Jurkat, Clone E6-1 (cell line): Measurements from ENCODE around the gene MFSD2A.
"Not testable (repeated sequence)": the region's sequence is repeated elsewhere in the genome, so short reads cannot be mapped to it uniquely, and the experiment has no call there.

ENCODE experiments used
- DNase-seq: peaks from one replicate; pipeline ENCODE4 v3.0.0-alpha.2; 2011; ENCODE audit warnings: low read depth, low spot score
- H3K4me3 ChIP-seq: 2 replicates; pipeline ENCODE4 v1.5.1; 2011; ENCODE audit warnings: mild to moderate bottlenecking, low read length, control low read depth, moderate library complexity

Gene MFSD2A

DNA sequence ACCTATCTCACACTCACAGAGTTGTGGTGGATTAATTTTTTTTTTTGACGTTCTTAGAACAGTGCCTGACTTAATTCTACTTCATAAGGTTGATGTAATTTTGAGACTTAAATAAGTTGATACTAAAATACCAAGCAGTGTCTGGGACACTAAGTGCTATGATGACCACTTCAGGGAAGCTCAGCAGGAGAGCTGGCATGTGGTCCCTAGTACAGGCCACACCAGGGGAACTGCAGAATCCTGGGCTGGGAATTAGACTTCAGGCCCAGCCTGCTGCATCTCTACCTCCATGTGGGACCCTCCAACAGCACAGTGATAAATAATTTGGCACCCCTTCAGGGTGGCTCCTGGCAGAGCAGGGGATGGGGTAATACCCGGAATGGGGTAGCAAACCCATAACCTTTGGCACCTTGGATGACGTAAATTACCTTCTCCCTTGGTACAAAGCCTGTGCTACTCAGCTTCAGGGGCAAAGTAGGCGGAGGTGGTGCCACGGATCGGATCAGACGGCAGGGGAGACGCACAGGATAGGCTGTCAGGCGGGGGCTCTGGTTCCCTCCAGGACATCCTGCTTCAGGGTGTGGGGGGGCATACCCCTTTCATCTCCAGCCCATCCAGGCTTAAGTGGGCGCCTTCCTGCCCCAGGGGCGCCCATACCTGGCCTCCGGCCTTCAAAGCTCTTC is 4.8 kb downstream of the MFSD2A start:
- no peak for DNase-seq
- no peak overlapping the region for H3K4me3 ChIP-seq

DNA sequence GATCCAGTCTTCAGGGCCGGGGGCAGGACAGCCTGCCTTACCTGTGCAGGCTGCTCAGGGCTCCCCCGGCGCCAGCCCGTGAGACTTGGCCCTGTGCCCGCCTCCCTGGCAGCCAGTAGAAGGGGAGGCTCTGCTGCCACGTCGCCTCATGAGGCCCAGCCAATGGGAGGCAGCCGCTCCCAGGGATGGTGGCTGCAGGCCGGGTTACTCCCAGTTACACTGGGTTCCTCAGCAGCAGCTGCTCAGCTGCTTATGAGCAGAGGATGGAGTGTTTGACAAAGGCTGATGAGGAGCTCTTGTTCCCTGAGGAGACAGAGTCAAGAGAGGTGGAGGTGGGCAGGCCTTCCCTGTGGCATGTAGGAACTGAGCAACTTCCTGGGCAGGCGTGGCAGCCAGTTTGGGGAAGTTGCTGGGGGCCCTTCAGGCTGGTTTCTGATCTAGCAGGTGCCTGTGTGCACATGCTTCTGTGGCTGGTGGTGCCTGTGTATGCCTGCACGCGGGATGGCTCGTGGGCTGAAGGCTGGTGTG is 5.5 kb downstream of the MFSD2A start:
- peak; percentile 55 for DNase-seq
- peak overlapping the region; percentile 22 for H3K4me3 ChIP-seq

DNA sequence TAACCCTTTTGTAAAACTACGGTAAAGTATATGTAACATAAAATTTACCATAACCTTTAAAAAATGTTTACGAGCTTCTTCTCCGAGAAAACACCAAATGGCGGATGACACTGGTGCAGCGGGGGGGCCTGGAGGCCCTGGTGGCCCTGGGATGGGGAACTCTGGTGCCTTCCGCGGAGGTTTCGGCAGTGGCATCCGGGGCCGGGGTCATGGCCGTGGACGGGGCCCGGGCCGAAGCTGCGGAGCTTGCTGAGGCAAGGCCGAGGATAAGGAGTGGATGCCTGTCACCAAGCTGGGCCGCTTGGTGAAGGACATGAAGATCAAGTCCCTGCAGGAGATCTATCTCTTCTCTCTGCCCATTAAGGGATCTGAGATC is 7.5 kb downstream of the MFSD2A start:
- no peak for DNase-seq
- no peak overlapping the region for H3K4me3 ChIP-seq

DNA sequence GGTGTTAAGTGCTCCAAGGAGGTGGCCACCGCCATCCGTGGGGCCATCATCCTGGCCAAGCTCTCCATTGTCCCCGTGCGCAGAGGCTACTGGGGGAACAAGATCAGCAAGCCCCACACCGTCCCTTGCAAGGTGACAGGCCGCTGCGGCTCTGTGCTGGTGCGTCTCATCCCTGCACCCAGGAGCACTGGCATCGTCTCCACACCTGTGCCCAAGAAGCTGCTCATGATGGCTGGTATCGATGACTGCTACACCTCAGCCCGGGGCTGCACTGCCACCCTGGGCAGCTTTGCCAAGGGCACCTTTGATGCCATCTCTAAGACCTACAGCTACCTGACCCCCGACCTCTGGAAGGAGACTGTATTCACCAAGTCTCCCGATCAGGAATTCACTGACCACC is 8.0 kb downstream of the MFSD2A start:
- not testable (repeated sequence) for DNase-seq, H3K4me3 ChIP-seq

DNA sequence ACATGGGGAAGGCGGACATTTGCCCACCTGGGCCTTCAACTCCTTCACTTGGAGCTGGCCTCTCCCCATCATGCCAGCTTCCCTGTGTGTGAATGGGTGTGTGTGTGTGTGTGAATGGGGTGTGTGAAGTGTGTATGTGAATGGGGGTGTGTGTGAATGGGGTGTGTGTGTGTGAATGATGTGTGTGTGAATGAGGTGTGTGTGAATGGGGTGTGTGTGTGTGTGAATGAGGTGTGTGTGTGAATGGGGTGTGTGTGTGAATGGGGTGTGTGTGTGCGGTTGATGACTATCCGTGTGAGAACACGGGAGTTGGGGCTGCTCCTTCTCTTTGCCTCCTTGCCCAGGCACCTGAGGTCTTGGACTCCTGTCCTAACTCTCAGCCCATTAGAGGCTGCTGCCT is 9.6 kb downstream of the MFSD2A start:
- no peak overlapping the region for H3K4me3 ChIP-seq
- DNase-seq, result no peak

DNA sequence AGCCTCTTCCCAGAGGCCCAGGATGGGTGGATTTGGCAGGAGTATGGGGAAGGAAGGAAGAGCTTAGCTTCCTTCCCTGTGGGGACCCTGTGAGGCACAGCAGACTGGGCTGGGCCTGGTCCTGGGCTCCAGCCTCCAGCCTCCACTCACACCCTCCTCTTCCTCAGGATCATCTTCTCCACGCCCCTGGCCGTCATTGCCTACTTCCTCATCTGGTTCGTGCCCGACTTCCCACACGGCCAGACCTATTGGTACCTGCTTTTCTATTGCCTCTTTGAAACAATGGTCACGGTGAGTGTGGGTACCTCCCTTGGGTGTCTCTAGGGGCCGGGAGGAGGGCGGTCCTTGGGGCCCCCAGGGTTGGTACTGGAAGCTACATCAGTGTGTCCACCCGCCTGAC is 10.1 kb downstream of the MFSD2A start:
- no peak for DNase-seq
- no peak overlapping the region for H3K4me3 ChIP-seq

DNA sequence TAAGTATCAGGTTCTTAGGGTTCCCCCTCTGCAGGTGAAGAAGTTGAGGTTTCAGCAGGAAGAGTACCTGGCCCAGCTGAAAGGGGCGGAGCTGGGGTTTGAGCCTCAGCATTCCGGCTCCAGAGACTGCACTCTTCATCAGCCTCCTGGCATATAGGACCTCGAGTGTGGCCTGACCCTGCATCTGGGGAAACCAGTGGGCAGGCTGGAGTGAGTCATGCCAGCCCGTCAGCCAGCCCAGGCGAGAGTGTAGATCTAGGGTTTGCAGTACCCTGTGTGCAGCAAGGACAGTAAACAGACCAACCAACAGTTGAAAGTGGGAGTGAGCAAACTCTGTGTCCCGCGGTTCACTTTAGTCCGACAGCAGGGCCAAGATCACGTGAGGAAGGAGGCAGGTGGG is 14.1 kb downstream of the MFSD2A start:
- no peak overlapping the region for H3K4me3 ChIP-seq
- DNase-seq, result no peak

DNA sequence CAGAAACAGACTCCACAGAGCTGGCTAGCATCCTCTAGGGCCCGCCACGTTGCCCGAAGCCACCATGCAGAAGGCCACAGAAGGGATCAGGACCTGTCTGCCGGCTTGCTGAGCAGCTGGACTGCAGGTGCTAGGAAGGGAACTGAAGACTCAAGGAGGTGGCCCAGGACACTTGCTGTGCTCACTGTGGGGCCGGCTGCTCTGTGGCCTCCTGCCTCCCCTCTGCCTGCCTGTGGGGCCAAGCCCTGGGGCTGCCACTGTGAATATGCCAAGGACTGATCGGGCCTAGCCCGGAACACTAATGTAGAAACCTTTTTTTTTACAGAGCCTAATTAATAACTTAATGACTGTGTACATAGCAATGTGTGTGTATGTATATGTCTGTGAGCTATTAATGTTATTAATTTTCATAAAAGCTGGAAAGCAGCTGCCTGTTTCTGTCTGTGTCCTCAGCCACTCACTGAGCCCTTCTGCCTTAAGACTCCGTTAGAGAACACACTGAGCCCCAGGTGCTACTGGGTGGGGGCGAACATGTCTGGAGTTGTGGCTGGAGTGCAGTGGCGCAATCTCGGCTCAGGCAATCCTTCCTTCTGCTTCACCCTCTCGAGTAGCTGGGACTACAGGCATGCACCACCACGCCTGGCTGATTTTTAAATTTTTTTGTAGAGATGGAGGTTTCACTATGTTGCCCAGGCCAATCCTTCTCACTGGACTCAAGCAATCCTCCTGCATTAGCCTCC is 14.8 kb downstream of the MFSD2A start:
- H3K4me3 ChIP-seq, result no peak overlapping the region
- no peak for DNase-seq

DNA sequence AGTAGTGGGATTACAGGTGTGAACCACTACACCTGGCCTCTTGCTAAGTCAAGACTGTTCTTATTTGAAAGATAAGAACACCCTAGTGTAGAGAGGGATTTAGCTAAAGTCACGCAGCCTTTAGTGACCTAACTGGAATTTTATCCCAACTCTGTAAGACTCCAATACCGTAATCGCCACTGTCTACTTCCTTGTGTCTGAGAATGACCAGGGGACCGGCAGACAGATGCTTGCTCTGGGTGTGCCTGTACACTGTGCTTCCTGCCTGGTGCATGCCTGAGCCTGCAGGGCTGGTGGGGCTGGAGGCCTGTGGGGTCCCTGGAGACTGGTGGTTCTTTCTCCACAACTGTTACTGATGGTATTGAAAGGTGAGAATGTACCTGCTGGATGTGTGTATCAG is 15.3 kb downstream of the MFSD2A start:
- no peak overlapping the region for H3K4me3 ChIP-seq
- no peak for DNase-seq

DNA sequence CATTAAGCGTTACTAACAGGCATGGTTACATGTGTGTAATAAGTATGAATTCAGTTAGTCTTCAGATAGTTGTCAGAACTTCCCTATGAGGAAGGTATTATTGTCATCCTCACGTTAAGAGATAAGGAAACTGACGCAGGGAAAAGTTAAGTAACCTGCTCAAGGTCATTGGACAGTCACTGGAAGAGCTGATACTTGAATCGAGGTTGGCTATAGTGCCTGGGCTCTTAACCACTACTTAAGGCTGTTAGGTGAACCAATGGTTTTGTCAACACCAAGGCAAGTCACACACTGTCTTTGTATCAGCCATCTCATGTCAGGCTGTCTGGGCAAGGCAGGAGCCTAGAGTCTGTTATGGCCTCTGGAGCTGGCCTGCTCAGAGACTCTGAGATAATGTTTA is 16.2 kb downstream of the MFSD2A start:
- H3K4me3 ChIP-seq, result no peak overlapping the region
- DNase-seq, result no peak

DNA sequence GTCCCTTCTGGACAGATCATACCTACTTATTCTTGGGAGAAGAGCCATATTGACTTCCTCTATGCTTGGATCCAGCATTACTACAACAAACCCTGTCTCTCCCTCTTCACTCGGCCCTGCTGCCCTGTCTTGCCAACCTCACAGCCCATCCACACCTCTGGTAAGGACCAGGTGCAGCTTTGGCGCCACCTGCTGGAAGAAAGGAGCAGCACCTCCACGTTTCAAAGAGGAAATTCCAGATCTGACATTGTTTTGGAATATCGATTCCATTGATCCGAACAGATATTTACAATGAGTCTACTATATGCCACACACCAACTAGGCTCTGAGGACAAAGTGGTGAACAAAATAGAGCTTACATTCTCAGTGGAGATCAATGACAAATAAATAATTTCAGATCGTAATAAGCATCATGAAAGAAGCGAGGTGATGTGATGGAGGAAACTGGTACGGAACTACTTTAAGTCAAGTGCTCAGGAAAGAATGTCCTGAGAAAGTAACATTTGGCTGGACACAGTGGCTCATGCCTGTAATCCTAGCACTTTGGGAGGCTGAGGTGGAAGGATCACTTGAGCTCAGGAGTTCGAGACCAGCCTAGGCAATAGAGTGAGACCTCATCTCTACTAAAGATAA is 18.7 kb downstream of the MFSD2A start:
- DNase-seq, result peak; percentile 44
- no peak overlapping the region for H3K4me3 ChIP-seq

DNA sequence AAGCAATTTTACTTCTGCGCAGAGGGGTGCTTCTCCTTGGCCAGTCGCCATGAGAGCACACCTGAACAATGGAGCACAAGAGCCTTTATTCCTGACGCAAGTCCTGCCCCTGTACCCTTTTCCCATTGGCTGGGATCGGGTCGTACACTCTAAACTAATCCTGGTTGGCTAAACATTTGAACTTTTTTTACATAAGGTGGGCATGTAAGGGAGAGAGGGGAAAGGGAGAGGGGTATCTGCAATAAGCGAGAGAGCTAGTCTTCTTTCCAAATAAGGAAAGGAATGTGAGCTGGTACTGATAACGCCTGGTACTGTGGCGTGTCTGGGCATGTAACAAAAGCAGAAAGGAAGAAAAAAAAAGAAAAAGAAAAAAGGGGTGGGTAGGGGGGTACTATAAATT is 21.8 kb downstream of the MFSD2A start:
- no peak for DNase-seq
- H3K4me3 ChIP-seq, result no peak overlapping the region

DNA sequence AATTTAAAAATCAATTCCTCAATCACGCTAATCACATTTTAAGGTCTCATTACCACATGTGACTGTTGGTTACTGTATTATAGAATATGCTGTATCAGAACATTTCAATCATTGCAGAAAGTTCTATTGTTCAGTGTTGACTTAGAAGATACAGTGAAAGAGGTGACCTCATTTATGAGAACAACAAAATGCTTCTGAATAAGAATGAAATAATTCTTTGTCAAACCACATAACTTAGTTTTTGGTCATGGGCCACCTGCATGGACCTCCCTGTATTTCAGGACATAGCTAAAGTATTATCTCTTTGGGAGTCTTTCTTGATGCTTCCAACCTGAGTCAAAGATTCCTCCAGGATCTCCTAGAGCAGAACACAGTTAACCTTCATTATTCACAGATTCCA is 22.3 kb downstream of the MFSD2A start:
- no peak overlapping the region for H3K4me3 ChIP-seq
- DNase-seq, result no peak

DNA sequence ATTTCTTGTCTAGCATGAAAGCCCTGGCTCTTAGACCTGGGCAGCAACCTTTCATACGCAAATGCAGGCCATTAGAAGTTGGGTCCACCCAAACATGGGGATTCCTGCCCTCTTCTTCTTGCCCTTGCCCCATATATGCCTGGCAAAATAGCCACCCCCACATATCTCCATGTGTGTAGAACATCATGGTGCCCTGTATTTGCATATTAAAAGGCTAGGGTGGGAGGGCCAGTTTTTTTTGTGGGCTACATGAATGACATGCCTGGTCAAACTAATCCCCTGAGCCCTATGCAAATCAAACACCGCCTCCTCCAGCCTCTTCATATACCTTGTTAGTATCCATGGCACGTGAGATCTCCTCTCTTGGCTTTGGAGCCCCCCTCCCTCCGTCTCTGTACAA is 24.7 kb downstream of the MFSD2A start:
- DNase-seq, result no peak
- H3K4me3 ChIP-seq, result no peak overlapping the region

DNA sequence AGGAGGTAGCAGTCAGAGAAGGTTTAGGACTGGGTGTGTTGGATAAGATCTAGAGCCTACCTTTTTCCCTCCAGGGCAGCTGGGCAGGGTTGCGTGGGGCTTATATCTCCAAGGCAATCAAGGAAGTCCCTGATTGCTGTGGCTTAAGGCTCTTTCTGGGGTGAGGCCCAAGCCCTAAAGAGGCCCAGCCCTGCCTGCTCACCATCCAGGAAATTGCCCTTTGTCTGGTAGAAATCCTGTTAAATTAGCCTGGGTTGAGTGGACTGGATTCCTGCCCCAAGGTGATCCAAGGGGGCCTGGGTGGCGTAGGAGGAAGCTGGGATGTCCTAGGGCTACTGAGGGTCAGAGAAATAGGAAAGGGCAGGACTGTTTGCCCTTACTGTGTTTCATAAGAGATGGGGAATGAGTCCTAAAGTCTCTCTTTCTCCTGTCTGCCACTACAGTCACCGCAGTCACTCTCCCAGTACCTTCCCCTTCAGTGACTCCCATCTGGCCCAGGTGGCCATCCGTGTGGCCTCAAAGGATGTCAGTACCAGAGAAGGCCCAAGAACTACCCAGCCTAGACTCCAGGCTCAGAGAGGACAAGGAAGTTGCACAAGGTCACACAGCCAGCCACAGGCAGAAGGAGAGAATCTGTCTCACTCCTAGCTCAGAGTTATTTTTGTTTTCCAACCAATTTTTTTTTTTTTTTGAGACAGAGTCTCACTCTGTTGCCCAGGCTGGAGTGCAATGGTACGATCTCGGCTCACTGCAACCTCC is 25.8 kb downstream of the MFSD2A start:
- no peak for DNase-seq
- no peak overlapping the region for H3K4me3 ChIP-seq

DNA sequence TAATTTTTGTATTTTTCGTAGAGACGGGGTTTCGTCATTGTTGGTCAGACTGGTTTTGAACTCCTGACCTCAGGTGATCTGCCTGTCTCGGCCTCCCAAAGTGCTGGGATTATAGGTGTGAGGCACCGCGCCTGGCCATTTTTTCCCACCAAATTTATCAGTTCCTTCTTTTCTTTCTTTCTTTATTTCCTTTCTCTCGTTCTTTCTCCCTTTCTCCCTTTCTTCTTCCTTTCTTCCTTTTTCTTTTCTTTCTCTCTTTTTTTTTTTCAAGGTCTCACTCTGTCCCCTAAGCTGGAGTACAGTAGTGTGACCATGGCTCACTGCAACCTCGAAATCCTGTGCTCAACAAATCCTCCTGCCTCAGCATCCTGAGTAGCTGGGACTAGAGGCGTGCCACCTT is 26.4 kb downstream of the MFSD2A start:
- no peak overlapping the region for H3K4me3 ChIP-seq
- DNase-seq, result no peak

DNA sequence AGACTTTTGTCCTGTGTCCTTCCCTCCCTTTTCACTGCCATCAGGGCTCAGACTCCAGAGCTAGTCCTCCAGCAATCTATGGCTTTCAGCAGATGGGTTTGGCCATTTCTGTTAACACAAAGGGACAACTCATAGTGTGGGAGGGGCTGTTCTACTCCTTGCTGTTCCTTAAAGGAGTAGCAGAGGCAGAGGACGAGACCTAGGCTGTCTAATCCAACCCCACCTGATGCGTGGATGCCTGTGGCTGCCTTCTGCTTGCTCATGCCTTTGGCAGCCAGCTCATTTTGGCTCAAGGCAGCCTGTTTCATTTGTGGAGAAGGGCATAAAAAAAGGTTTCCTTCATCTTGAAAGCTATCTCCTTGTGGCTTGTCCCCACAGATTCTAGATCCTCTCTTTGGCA is 27.0 kb downstream of the MFSD2A start:
- H3K4me3 ChIP-seq, result no peak overlapping the region
- no peak for DNase-seq

DNA sequence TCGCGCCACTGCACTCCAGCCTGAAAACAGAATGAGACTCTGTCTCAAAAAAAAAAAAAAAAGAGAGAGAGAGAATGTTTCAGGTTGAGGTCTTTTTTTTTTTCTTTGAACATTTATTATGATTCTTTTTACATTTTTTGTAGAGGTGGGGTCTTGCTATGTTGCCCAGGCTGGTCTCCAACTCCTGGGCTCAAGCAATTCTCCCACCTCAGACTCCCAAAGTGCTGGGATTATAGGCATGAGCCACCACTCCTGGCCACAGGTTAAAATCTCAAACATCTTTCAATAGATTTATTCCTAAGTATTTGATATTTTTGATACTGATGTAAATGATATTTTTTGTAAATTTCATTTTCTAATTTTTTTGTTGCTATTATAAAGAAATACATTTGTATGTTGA is 29.5 kb downstream of the MFSD2A start:
- DNase-seq, H3K4me3 ChIP-seq: not testable (repeated sequence)

DNA sequence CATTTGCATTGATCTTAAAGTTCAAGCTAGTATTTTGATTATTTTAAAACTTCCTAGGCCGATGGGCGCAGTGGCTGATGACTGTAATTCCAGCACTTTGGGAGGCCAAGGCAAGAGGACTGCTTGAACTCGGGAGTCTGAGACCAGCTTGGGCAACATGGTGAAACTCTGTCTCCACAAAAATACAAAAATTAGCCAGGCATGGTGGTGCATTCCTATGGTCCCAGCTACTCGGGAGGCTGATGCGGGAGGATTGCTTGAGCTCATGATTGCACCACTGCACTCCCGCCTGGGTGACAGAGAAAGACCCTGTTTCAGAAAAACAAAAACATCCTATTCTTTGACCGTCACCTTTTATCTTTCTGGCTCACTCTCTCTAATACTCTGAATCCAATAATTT is 30.0 kb downstream of the MFSD2A start:
- no peak overlapping the region for H3K4me3 ChIP-seq
- no peak for DNase-seq

DNA sequence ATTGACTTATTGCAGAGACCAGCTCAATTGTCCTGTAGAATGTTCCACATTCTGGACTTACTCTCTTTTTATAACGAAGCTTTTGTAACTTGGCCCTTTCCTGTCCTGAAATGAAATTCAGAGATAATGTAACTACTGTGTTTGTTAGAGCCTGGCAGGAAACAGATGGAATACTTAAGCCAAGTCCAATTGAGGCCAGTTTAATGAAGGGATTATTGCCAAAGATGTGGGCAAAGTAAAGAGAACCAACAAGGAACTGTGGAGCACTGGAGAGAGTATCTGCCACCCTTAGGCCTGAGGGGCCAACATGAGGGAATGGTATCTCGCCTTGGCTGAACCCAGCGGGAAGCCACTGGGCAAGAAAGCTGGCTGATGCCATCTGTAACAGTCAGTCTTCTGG is 32.9 kb downstream of the MFSD2A start:
- no peak overlapping the region for H3K4me3 ChIP-seq
- no peak for DNase-seq
